HG02970 (cell line): ENCODE results near the gene CLK2.
"Not testable (repeated sequence)": the region's sequence is repeated elsewhere in the genome, so short reads cannot be mapped to it uniquely, and the experiment has no call there.

ENCODE experiments used
- ATAC-seq: cut with Tn5 transposase; IDR thresholded peaks from one replicate; pipeline ENCODE4 v1.9.1; 2021; ENCODE audit warnings: mild to moderate bottlenecking, moderate library complexity, moderate number of reproducible peaks; ENCODE audit not compliant: unreplicated experiment, low FRiP score

CLK2 gene

GRCh38 chr1:155218854-155219591 is 54.3 kb downstream of the CLK2 start:
- ATAC-seq: no peak

DNA sequence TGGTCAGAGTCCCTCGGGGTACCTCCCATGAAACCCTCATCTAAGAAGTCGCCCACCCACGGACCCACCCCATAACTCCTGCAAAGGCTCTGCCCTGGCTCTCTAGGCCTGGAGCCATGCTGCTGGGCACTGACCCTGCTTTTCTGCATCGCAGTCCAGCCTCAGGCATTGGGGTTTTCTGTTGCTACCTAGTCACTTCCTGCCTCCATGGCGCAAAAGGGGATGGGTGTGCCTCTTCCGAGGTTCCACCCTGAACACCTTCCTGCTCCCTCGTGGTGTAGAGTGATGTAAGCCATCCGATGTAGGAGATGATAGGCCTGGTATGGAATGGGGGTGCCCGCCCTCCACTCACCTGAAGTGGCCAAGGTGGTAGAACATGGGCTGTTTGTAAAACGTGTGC is 58.6 kb downstream of the CLK2 start:
- ATAC-seq: not testable (repeated sequence)
